Heart left ventricle (tissue), 13 donors: ENCODE measurements around the gene CDH2.

ENCODE experiments used
- CTCF ChIP-seq, 12 donors: fragments of 200-600 bp; sonication (generic) in 4 of 12; IDR thresholded peaks; one replicate each; pipeline versions ENCODE4 v1.5.0 to v1.8.0; 2018 to 2022; ENCODE audit warnings: antibody characterized with exemption in 12 of 12, mild to moderate bottlenecking in 5 of 12
- POLR2A ChIP-seq, 2 donors: fragments of 450-650 bp; IDR thresholded peaks; one replicate each; pipeline ENCODE4 v1.6.1; 2017; ENCODE audit warnings: antibody characterized with exemption in 2 of 2, mild to moderate bottlenecking in 2 of 2, moderate library complexity in 2 of 2
- donor health status: ischemic (EF 13 %, LVEDD 7.1; RV severe dilation, severe dysfunction).
- donor health status: DM: no; HTN: yes; CAD: no.
- donor health status: DM: no; HTN: no; CAD: no.
- donor health status: ischemic (EF 25% LVEDD 6.9; RV normal size, moderate dysfunction).
- donor health status: ischemic (EF 25% LVEDD 5.7; RV mildly dilated, moderate dysfunction).
- donor health status: ischemic (EF 35%, LVEDD 5.7; RV mildly dilated, moderate dysfunction).
- donor health status: nonischemic (EF 11% LVEDD 7.7; RV severe dilation, severe dysfunction).
- donor health status: DM: yes; HTN: yes; CAD: no.
- donor health status: PGD.
- donor health status: ischemic (EF 29% LVEDD 5.4; RV normal size, mild dysfunction).
- donor health status: nonischemic (EF 23%, LVEDD 6.1; RV moderate dilation, normal function).

GRCh38 chr18:28019425-28020108 is 157.4 kb downstream of the CDH2 start:
- TF ChIP-seq CTCF (IDR thresholded peaks at IDR 0.05) (no peak), POLR2A (IDR thresholded peaks at IDR 0.05) (no peak)
